Measurements from ENCODE around the gene NME3. TPM values are rescaled to one million over a fixed set of nuclear protein-coding genes. Genes with fewer than 3 reads are reported as not detected.
A peak's percentile ranks its signal among the peaks of the same experiment; 100 is the strongest.
"Not testable (repeated sequence)": the region's sequence is repeated elsewhere in the genome, so short reads cannot be mapped to it uniquely, and the experiment has no call there.

NME3 gene
- total and polyA plus RNA-seq, 4 donors, result 33.0 to 379 (median 61.9) TPM

DNA sequence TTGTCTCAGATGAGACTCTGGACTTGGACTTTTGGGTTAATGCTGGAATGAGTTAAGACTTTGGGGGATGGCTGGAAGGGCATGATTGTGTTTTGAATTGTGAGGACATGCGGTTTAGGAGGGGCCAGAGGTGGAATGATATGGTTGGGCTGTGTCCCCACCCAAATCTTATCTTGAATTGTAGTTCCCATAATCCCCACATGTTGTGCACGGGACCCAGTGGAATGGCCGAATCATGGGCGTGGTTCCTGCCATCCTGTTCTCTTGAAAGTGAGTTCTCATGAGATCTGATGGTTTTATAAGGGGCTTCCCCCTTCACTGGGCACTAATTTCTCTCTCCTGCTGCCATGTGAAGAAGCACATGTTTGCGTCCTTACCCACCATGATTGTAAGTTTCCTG is 27.9 kb upstream of the NME3 start:
- H3K36me3 ChIP-seq (ENCODE audit: control insufficient read depth in 1 of 2, insufficient read depth in 2 of 2, low read length in 1 of 2); H3K9me3 ChIP-seq (ENCODE audit: control insufficient read depth, low read length); H3K4me1 ChIP-seq (ENCODE audit: control insufficient read depth in 1 of 2, insufficient read depth in 2 of 2, low read length in 2 of 2); H3K27ac ChIP-seq (ENCODE audit: low read depth in 1 of 2, low read length in 2 of 2); H3K4me3 ChIP-seq (ENCODE audit: low read length in 2 of 2); H3K27me3 ChIP-seq (ENCODE audit: control insufficient read depth in 1 of 2, insufficient read depth in 2 of 2, low read length in 1 of 2); DNase-seq; ATAC-seq (ENCODE audit: low FRiP score); intact Hi-C loops (cut with DNase I): not testable (repeated sequence)
- 71 to 86% methylated on average over 5 of the region's 5 CpGs for WGBS, 2 donors

DNA sequence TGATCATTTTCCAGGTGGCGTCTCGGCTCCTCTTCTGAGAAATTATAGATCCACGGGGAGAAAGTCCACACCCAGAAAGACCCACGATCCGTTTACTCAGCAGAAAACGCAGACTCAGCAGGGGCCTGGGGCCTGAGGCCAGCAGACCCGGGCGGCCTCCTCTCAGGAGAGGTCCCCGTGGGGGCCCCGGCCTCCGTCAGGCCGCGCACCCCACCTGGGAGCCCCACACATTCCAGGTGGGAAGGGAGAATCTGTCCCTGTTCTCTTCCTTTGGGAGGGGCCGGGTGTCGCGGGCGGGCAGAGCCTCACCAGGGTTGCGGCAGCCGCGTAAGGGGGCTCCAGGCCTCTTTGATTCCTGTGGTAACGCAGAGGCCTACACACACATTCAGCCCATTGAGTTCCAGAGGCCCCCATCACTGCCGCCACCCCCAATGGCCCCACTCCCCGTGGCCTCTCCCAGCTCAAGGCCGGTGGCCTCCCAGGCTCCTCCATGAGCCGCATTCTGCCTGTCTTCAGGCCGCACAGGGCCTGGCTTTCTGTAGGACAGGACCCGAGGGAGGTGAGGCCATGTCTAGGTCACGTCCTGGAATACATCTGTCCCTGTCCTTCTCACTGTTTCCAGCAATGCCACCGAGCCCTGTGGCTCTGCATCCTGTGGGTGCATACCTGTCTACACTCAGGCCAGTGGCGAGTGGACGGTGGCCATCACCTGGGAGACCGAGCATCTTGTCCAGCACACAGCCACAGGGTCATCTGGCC is 23.7 kb upstream of the NME3 start:
- H3K9me3 ChIP-seq (ENCODE audit: control insufficient read depth, low read length), result peaks cover 2% of the 10 kb centered on the region
- DNase-seq (peak in 1 of 2 donors; percentile 66), ATAC-seq (ENCODE audit: low FRiP score) (no peak)
- 80% methylated on average over 32 of the region's 32 CpGs for WGBS, 2 donors
- intact Hi-C loops (cut with DNase I), result no loop called here
- H3K36me3 ChIP-seq (ENCODE audit: control insufficient read depth in 1 of 2, insufficient read depth in 2 of 2, low read length in 1 of 2), result no peaks in the 10 kb centered on the region
- H3K4me1 ChIP-seq (ENCODE audit: control insufficient read depth in 1 of 2, insufficient read depth in 2 of 2, low read length in 2 of 2), result no peaks in the 10 kb centered on the region
- H3K4me3 ChIP-seq (ENCODE audit: low read length in 2 of 2), result no peak overlapping the region
- no peak overlapping the region for H3K27ac ChIP-seq (ENCODE audit: low read depth in 1 of 2, low read length in 2 of 2)
- no peaks in the 10 kb centered on the region for H3K27me3 ChIP-seq (ENCODE audit: control insufficient read depth in 1 of 2, insufficient read depth in 2 of 2, low read length in 1 of 2)

DNA sequence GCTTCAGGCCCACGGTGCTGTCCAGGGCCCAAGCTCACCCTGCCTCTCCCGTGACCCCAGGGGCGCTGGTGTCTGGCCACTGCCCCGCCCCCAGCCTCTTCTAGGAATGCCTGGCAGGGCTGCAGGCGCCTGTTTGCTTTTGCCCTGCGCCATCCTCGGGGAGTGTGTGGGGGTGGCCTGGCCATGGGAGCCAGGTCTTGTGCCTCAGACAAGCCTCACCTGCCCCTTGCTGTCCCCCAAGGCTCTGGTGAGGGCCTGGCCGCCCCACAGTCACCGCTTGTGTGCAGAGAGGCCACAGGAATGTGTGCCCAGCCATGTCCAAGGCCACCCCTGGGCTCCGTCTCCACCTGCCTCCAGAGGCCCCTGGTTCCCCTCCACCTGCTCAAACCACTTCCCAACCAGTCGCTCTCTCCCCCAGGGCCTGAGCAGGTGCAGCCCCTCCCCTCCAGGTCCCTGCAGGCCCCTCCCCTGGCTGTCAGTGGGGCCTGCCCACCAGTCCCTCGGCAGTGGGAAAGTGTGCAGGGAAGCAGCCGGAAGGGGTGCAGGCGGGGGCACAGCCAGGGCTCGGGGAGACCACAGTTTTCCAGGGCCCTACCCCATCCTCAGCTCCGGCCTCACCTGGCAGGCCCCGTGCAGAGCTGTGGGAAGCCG is 23.0 kb upstream of the NME3 start:
- DNase-seq, result peak in 1 of 2 donors; percentile 70
- WGBS, 2 donors, result 47 to 56% methylated on average over 18 of the region's 18 CpGs
- H3K9me3 ChIP-seq (ENCODE audit: control insufficient read depth, low read length), result peaks cover 2% of the 10 kb centered on the region
- no peak overlapping the region for H3K4me3 ChIP-seq (ENCODE audit: low read length in 2 of 2)
- H3K27ac ChIP-seq (ENCODE audit: low read depth in 1 of 2, low read length in 2 of 2), result no peak overlapping the region
- no peaks in the 10 kb centered on the region for H3K27me3 ChIP-seq (ENCODE audit: control insufficient read depth in 1 of 2, insufficient read depth in 2 of 2, low read length in 1 of 2)
- ATAC-seq (ENCODE audit: low FRiP score), result no peak
- no peaks in the 10 kb centered on the region for H3K36me3 ChIP-seq (ENCODE audit: control insufficient read depth in 1 of 2, insufficient read depth in 2 of 2, low read length in 1 of 2)
- intact Hi-C loops (cut with DNase I), result no loop called here
- H3K4me1 ChIP-seq (ENCODE audit: control insufficient read depth in 1 of 2, insufficient read depth in 2 of 2, low read length in 2 of 2), result no peaks in the 10 kb centered on the region

DNA sequence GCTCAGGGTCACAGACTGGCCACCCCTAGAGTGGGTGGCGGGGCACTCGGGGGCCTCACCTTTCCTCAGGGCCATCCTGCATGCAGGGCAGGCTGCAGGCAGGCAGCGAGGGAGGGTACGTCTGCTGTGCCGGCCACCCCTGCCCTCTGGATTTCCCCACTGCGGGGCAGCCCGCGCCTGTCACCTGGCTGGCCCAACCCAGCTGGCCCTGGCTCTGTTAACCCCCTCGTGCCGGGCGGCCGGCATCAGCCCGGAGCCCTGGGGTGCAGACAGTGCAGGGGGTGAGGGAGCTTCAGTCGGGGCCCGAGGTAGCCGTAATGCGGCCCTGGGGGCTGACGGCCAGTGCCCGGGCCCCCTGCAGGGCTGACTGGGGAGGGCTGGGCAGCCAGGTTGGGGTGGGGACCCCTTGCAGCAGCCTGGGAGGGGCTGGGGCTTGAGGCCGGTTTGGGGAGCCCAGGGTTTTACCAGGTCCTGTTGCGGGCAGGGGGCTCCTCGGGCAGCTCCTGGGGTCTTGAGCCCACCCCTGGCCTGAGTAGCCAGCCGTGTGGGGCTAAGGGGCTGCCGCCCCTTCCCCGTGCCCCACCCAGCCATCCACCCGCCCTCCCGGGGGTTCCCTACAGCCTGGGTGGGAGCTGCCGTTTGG is 22.4 kb upstream of the NME3 start, which contains the start of gene IGFALS:
IGFALS (minus strand) TSS at position 128 of the 643 bp plus-strand sequence; CDS start at position 75, 53 bp downstream.
- no peak for ATAC-seq (ENCODE audit: low FRiP score)
- peaks cover 2% of the 10 kb centered on the region for H3K9me3 ChIP-seq (ENCODE audit: control insufficient read depth, low read length)
- no peak within 1 kb of the TSS for H3K4me3 ChIP-seq (ENCODE audit: low read length in 2 of 2)
- H3K27me3 ChIP-seq (ENCODE audit: control insufficient read depth in 1 of 2, insufficient read depth in 2 of 2, low read length in 1 of 2), result no peaks in the 10 kb centered on the region
- intact Hi-C loops (cut with DNase I), result no loop called here
- DNase-seq, result peak in 1 of 2 donors; percentile 72
- no peaks in the 10 kb centered on the region for H3K36me3 ChIP-seq (ENCODE audit: control insufficient read depth in 1 of 2, insufficient read depth in 2 of 2, low read length in 1 of 2)
- no peaks in the 10 kb centered on the region for H3K4me1 ChIP-seq (ENCODE audit: control insufficient read depth in 1 of 2, insufficient read depth in 2 of 2, low read length in 2 of 2)
- no peak within 1 kb of the TSS for H3K27ac ChIP-seq (ENCODE audit: low read depth in 1 of 2, low read length in 2 of 2)
- WGBS, 2 donors, result 59 to 60% methylated on average over 21 to 28 of the region's 28 CpGs

GRCh38 chr16:1792836-1793577 is 21.7 kb upstream of the NME3 start:
- DNase-seq (peak; percentile 45 to 73), ATAC-seq (ENCODE audit: low FRiP score) (no peak)
- H3K36me3 ChIP-seq (ENCODE audit: control insufficient read depth in 1 of 2, insufficient read depth in 2 of 2, low read length in 1 of 2), result no peaks in the 10 kb centered on the region
- H3K27ac ChIP-seq (ENCODE audit: low read depth in 1 of 2, low read length in 2 of 2), result no peak overlapping the region
- peaks cover under 1% of the 10 kb centered on the region for H3K9me3 ChIP-seq (ENCODE audit: control insufficient read depth, low read length)
- intact Hi-C loops (cut with DNase I), result no loop called here
- H3K4me1 ChIP-seq (ENCODE audit: control insufficient read depth in 1 of 2, insufficient read depth in 2 of 2, low read length in 2 of 2), result no peaks in the 10 kb centered on the region
- no peaks in the 10 kb centered on the region for H3K27me3 ChIP-seq (ENCODE audit: control insufficient read depth in 1 of 2, insufficient read depth in 2 of 2, low read length in 1 of 2)
- WGBS, 2 donors, result 86 to 89% methylated on average over 28 to 33 of the region's 33 CpGs
- no peak overlapping the region for H3K4me3 ChIP-seq (ENCODE audit: low read length in 2 of 2)

DNA sequence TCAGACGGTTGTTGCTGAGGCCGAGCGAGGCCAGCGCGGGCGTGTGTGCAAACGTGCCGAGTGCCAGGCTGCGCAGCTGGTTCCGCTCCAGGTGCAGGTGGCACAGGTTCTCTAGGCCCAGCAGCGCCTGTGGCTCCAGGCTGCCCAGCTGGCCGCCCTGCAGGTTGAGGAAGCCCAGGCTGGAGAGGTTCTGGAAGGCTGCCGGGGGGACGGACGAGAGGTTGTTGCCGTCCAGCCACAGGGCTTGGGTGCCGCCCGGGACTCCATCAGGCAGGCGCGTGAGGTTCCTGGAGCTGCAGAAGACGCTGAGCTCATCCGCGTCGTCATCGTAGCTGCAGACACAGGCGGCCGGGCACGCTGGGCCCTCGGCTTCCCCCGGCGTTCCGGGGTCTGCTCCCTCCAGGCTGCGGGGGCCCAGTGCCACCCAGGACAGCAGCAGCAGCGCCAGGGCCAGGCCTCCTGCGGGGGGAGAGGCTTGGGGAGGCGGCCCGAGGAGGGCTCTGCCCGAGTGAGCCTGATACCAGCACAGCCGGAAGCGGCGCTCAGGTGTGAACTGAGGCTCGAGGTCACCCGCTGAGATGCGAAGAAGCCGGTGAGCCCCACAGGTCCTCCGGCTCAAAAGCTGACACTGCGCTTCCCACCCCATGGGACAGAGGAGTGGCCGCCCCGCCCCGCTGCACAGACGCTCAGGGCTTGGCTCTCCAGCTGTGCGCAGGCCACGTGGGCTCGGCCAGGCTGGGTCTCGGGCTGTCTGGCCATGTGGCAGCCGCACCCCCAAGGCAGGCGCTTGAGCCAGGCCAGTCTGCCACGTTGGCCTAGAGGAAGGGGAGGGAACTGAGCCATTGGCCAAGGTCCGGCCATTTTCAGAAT is 20.8 kb upstream of the NME3 start:
- no peaks in the 10 kb centered on the region for H3K36me3 ChIP-seq (ENCODE audit: control insufficient read depth in 1 of 2, insufficient read depth in 2 of 2, low read length in 1 of 2)
- WGBS, 2 donors, result 84 to 85% methylated on average over 57 to 59 of the region's 59 CpGs
- peak; percentile 41 to 76 for DNase-seq

GRCh38 chr16:1791256-1791942 is 20.1 kb upstream of the NME3 start:
- peak; percentile 45 to 73 for DNase-seq
- H3K36me3 ChIP-seq (ENCODE audit: control insufficient read depth in 1 of 2, insufficient read depth in 2 of 2, low read length in 1 of 2), result no peaks in the 10 kb centered on the region
- 94 to 95% methylated on average over 48 to 53 of the region's 53 CpGs for WGBS, 2 donors

More for the DNA sequence above, 20.8 kb upstream of the NME3 start:
- no peak for ATAC-seq (ENCODE audit: low FRiP score)
- H3K9me3 ChIP-seq (ENCODE audit: control insufficient read depth, low read length), result no peaks in the 10 kb centered on the region
- no peaks in the 10 kb centered on the region for H3K4me1 ChIP-seq (ENCODE audit: control insufficient read depth in 1 of 2, insufficient read depth in 2 of 2, low read length in 2 of 2)
- H3K27ac ChIP-seq (ENCODE audit: low read depth in 1 of 2, low read length in 2 of 2), result no peak overlapping the region
- H3K27me3 ChIP-seq (ENCODE audit: control insufficient read depth in 1 of 2, insufficient read depth in 2 of 2, low read length in 1 of 2), result no peaks in the 10 kb centered on the region
- no peak overlapping the region for H3K4me3 ChIP-seq (ENCODE audit: low read length in 2 of 2)
- intact Hi-C loops (cut with DNase I), result no loop called here

More at GRCh38 chr16:1791256-1791942, 20.1 kb upstream of the NME3 start:
- H3K4me1 ChIP-seq (ENCODE audit: control insufficient read depth in 1 of 2, insufficient read depth in 2 of 2, low read length in 2 of 2), result no peaks in the 10 kb centered on the region
- H3K4me3 ChIP-seq (ENCODE audit: low read length in 2 of 2), result no peak overlapping the region
- ATAC-seq (ENCODE audit: low FRiP score), result no peak
- no peaks in the 10 kb centered on the region for H3K9me3 ChIP-seq (ENCODE audit: control insufficient read depth, low read length)
- H3K27me3 ChIP-seq (ENCODE audit: control insufficient read depth in 1 of 2, insufficient read depth in 2 of 2, low read length in 1 of 2), result no peaks in the 10 kb centered on the region
- H3K27ac ChIP-seq (ENCODE audit: low read depth in 1 of 2, low read length in 2 of 2), result no peak overlapping the region
- intact Hi-C loops (cut with DNase I), result no loop called here
